Measurements from ENCODE around the gene HOXC9. TPM values are rescaled to one million over a fixed set of nuclear protein-coding genes. Genes with fewer than 3 reads are reported as not detected.

Gene HOXC9
- total RNA-seq, 6 experiments from 2014 or later, result not detected

DNA sequence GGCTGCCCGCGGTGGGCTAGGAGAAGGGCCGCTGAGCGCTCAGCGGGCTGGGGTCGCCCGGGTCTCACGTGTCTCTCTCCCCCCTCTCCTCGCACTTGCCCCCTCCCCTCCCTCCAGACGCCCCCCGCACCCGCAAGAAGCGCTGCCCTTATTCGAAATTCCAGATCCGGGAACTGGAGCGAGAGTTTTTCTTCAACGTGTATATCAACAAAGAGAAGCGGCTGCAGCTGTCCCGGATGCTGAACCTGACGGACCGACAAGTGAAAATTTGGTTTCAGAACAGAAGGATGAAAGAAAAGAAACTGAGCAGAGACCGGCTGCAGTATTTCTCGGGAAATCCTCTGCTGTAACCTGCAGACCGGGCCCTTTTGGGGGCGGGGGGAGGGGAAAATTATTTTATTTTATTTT, 24.9 kb upstream of the HOXC9 start:
- Histone ChIP-seq H3K36me3 (no peaks in the 10 kb centered on the region), H3K27ac (no peak overlapping the region), H3K9me3 (no peaks in the 10 kb centered on the region), H3K4me3 (no peak overlapping the region), H3K4me1 (peaks cover 0 to 5% (median 0%) of the 10 kb centered on the region in 4 donors), H3K27me3 (peaks cover 4 to 34% of the 10 kb centered on the region in 2 donors)
- DNase-seq (no peak), ATAC-seq (no peak)
- intact Hi-C loops (cut with DNase I), result no loop called here
- no peak for TF ChIP-seq POLR2A (IDR thresholded peaks at IDR 0.05)
- TF ChIP-seq, protein P1, sequence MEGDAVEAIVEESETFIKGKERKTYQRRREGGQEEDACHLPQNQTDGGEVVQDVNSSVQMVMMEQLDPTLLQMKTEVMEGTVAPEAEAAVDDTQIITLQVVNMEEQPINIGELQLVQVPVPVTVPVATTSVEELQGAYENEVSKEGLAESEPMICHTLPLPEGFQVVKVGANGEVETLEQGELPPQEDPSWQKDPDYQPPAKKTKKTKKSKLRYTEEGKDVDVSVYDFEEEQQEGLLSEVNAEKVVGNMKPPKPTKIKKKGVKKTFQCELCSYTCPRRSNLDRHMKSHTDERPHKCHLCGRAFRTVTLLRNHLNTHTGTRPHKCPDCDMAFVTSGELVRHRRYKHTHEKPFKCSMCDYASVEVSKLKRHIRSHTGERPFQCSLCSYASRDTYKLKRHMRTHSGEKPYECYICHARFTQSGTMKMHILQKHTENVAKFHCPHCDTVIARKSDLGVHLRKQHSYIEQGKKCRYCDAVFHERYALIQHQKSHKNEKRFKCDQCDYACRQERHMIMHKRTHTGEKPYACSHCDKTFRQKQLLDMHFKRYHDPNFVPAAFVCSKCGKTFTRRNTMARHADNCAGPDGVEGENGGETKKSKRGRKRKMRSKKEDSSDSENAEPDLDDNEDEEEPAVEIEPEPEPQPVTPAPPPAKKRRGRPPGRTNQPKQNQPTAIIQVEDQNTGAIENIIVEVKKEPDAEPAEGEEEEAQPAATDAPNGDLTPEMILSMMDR (IDR thresholded peaks at IDR 0.05), result no peak
- 1% methylated on average over 16 of the region's 25 CpGs for WGBS (ENCODE audit: insufficient coverage, low coverage, low lambda C conversion rate, missing lambda C conversion rate)

DNA sequence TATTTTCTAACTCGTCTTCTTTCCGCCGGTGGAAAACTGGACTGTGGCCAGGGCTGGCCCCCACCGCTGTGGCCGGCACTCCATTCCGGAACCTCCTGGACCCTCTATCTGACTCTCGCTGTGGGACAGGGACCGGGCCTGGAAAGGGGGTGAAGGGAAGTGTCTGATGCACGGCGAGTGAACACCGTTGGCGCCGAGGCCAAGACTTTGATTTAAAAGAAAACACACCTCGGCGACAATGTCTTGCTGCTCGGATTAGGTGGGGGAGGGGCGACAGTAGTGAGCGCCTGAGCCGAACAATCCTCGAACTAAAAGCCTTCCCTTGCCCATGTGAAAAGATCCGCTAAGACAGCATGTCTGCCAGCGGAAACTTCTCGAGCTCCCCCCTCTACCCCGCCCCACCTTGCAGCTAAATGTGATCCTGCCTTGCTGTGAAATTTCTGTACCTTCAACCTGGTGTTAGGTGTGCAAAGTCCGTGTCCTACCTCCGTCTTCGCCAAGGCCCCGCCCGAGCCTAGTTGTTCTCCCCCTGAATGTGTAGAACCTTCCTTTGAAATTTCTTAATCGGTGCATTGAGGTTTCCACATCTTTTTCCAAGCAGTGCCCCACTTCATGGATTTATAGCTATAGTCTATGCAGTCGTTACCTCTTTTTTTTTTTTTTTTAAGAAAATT, 24.3 kb upstream of the HOXC9 start:
- ATAC-seq, result no peak
- peak in 1 of 3 donors; percentile 20 for DNase-seq
- H3K36me3 ChIP-seq, result no peaks in the 10 kb centered on the region
- no peaks in the 10 kb centered on the region for H3K9me3 ChIP-seq
- intact Hi-C loops (cut with DNase I), result no loop called here
- H3K4me3 ChIP-seq, result no peak overlapping the region
- 7% methylated on average over 29 of the region's 31 CpGs for WGBS (ENCODE audit: insufficient coverage, low coverage, low lambda C conversion rate, missing lambda C conversion rate)
- peaks cover 4 to 34% of the 10 kb centered on the region in 2 donors for H3K27me3 ChIP-seq
- TF ChIP-seq, protein P1 (IDR thresholded peaks at IDR 0.05), result no peak
- no peak for TF ChIP-seq POLR2A (IDR thresholded peaks at IDR 0.05)
- H3K27ac ChIP-seq, result no peak overlapping the region
- peaks cover 0 to 5% (median 0%) of the 10 kb centered on the region in 4 donors for H3K4me1 ChIP-seq

DNA sequence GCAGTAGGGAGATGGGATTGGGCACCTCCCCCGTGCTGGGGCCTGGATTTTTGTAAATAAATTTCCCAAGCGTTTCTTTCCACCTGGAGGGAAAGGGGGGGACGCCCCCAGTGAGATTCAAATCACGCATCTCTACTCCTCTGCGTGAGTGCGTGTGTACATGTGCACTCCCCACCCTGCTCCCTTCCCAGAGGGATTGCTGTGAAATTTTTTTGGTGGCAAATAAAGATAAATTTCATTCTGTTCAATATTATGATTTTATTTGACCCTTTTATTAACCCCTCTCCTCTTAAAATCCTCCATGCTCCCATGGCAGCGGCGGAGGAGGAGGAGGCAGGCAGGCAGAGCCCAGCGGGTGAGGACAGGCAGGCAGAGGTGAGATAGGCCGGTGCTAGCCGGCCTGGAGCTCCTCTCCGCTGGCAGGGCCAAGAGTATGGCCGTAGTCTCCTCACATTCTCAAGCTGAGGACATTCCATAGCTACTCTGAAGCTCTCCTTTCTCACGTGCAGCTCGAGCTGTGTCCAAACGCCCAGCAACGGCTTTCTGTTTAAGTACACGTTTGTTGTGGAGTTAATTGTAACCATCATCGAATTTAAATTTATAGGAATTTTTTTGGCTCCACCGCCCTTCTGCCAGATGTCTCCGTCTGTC, 23.7 kb upstream of the HOXC9 start:
- Histone ChIP-seq H3K4me1 (peaks cover 0 to 5% (median 0%) of the 10 kb centered on the region in 4 donors), H3K36me3 (no peaks in the 10 kb centered on the region), H3K27ac (no peak overlapping the region), H3K9me3 (no peaks in the 10 kb centered on the region), H3K4me3 (no peak overlapping the region), H3K27me3 (peaks cover 6 to 40% of the 10 kb centered on the region in 2 donors)
- TF ChIP-seq, protein P1 (IDR thresholded peaks at IDR 0.05), result no peak
- no peak for TF ChIP-seq POLR2A (IDR thresholded peaks at IDR 0.05)
- ATAC-seq (no peak), DNase-seq (peak in 1 of 3 donors; percentile 24)
- 12% methylated on average over 21 of the region's 21 CpGs for WGBS (ENCODE audit: insufficient coverage, low coverage, low lambda C conversion rate, missing lambda C conversion rate)
- intact Hi-C loops (cut with DNase I), result no loop called here

DNA sequence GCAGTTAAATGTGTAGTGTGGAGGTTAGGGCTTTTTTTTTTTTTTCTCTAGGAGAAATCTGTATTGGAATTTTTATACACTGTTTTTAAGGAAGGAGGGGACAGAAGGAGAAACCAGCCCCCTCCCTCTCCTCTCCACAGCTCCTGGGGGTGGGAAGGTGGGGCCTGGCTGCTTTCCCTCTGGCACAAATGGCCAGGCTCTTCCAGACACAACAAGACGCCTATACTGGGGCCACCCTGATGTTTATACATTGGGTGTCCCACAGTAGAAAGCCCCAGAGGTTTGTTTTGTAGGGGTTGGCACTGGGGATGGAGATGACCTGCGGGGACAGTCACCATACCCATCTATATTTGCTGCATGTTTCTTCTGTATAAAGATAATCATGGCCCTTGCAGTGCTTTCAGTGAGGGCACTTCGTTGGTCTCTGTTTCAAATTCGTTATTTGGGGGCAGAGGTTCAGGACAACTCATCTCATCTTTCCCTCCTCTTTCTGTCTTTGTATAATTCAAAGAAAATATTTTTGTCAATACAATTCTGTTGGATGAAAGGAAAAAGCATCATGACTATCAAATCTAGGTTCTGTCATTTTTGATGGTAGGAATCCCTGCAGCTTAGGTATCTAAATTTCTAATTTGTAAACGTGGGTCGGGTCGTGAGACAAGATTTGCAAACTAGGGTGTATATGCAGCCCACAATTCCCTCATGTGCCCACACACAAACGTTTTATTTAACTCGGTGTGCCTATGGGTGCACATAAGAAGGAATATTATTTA, 23.0 kb upstream of the HOXC9 start:
- 7% methylated on average over 9 of the region's 9 CpGs for WGBS (ENCODE audit: insufficient coverage, low coverage, low lambda C conversion rate, missing lambda C conversion rate)
- ATAC-seq, result no peak
- no peak overlapping the region for H3K27ac ChIP-seq
- peaks cover 0 to 5% (median 0%) of the 10 kb centered on the region in 4 donors for H3K4me1 ChIP-seq
- H3K4me3 ChIP-seq, result no peak overlapping the region
- H3K27me3 ChIP-seq, result peaks cover 11 to 47% of the 10 kb centered on the region in 2 donors
- intact Hi-C loops (cut with DNase I), result no loop called here
- DNase-seq, result peak in 1 of 3 donors; percentile 3
- H3K36me3 ChIP-seq, result no peaks in the 10 kb centered on the region
- TF ChIP-seq POLR2A (IDR thresholded peaks at IDR 0.05), result no peak
- TF ChIP-seq, protein P1 (IDR thresholded peaks at IDR 0.05), result no peak
- no peaks in the 10 kb centered on the region for H3K9me3 ChIP-seq
